Gastroesophageal sphincter (tissue), 3 donors: ENCODE measurements around the gene SAMM50.
A peak's percentile ranks its signal among the peaks of the same experiment; 100 is the strongest.

Experiments used
- POLR2A ChIP-seq, 2 donors: fragments of 450-650 bp; IDR thresholded peaks; one replicate each; pipeline ENCODE4 v1.6.1; 2017; ENCODE audit warnings: antibody characterized with exemption in 2 of 2, mild to moderate bottlenecking in 2 of 2, moderate library complexity in 1 of 2
- POLR2AphosphoS5 ChIP-seq: sonication (generic); formaldehyde crosslinking; IDR thresholded peaks from one replicate; pipeline ENCODE4 v1.6.1; 2017; ENCODE audit warnings: antibody characterized with exemption
- TF ChIP-seq, protein P1 (sequence below), 4 experiments: fragments of 200-600 bp in 2 of 4; fragments of 450-650 bp in 2 of 4; sonication (generic) in 1 of 4; IDR thresholded peaks; one replicate each; pipeline ENCODE4 v1.5.1; 2017 to 2019; ENCODE audit warnings: antibody characterized with exemption in 4 of 4, mild to moderate bottlenecking in 2 of 4, moderate library complexity in 2 of 4

DNA sequence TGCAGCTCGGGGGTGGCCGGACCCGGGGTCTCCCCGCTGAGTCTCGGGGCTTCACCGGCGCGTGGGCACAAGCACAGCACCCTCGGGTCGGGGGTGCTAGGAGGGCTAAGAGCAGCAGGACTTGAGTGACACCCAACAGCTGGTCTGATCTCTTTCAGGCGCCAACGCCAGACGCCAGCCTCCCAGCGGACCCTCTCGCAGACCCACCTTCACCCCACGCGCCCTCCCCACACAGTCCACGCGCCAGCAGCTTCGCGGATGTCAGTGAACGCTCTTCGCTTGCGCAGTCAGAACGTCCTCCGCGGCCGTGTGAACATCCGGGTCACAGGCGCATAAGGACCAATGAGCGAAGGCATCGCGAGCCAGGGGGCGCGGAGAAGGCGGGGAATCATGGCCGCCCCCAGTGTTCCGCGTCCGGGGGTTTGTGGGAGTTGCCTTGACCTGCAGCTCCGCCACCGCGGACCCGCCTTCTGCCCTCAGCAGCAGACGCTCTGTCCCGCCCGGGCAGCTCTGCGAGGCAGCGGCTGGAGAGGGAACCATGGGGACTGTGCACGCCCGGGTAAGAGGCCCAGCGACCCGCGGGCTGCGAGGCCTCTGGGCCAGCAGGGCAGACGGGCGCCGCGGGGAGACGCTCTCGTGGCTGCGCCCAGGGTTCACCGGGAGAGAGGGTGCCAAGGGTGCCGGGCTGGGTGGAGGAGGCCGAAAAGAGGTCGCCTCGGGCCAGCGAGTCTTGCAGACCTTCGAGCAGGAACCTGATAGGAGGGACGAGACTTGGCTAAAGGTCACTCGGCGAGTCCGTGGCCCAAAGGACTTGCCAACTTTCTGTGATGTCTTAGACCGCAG is at the start of gene SAMM50:
- TF ChIP-seq, protein P1, sequence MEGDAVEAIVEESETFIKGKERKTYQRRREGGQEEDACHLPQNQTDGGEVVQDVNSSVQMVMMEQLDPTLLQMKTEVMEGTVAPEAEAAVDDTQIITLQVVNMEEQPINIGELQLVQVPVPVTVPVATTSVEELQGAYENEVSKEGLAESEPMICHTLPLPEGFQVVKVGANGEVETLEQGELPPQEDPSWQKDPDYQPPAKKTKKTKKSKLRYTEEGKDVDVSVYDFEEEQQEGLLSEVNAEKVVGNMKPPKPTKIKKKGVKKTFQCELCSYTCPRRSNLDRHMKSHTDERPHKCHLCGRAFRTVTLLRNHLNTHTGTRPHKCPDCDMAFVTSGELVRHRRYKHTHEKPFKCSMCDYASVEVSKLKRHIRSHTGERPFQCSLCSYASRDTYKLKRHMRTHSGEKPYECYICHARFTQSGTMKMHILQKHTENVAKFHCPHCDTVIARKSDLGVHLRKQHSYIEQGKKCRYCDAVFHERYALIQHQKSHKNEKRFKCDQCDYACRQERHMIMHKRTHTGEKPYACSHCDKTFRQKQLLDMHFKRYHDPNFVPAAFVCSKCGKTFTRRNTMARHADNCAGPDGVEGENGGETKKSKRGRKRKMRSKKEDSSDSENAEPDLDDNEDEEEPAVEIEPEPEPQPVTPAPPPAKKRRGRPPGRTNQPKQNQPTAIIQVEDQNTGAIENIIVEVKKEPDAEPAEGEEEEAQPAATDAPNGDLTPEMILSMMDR (IDR thresholded peaks at IDR 0.05): peak in 2 of 4 experiments; percentile 6 to 27
- TF ChIP-seq POLR2AphosphoS5 (peak; percentile 87), POLR2A (IDR thresholded peaks at IDR 0.05) (peak; percentile 48 to 60)
